IPS-NIHi11 (cell line): ENCODE results near the gene MND1.
"Not testable (repeated sequence)": the region's sequence is repeated elsewhere in the genome, so short reads cannot be mapped to it uniquely, and the experiment has no call there.

ENCODE experiments used
- DNase-seq: peaks from one replicate; pipeline ENCODE4 v3.0.0; 2012; ENCODE audit warnings: mixed read lengths, low spot score

Gene MND1

DNA sequence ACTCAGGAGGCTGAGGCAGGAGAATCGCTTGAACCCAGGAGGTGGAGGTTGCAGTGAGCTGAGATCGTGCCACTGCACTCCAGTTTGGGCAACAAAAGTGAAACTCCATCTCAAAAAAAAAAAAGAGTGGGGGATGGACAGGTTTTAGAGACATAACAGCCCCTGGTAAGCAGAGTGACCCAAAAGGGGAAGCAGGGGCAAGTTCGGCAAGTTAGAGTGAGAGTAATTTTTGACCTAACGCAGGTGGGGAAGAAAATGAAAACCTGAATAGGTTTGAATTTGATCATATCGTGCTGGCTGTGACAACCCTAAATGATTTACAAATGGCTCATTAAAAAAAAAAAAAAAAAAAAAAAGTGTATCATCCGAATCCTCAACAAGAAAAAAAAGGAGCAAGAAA, 96.0 kb downstream of the MND1 start:
- no peak for DNase-seq

DNA sequence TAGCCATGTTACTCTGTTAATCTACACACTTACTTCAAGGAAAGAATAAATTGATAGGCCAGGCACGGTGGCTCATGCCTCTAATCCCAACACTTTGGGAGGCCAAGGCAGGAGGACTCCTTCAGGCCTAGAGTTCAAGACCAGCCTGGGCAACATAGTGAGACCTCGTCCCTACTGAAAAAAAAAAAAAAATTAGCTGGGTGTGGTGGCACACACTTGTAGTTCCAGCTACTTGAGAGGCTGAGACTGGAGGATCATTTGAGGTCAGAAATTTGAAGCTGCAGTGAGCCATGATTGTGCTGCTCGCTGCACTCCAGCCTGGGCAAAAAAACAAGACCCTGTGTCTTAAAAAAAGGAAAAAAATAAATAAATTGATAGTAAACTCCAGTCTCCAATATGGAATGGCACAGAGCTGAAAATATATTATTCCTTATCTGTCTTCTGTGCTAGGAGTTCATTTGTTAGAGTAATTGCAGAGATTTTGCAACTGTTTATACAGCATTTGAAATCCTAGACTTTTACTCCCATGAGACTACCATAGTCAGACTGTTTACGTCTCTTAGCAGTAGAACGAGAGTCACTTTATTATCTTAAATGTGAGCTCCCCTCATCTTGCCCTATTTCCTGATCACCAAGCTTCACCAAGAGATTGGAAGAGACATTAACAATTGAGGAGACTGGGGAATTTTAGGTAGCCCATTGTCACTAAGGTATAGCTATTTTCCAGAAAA, 102.9 kb downstream of the MND1 start:
- DNase-seq: no peak

DNA sequence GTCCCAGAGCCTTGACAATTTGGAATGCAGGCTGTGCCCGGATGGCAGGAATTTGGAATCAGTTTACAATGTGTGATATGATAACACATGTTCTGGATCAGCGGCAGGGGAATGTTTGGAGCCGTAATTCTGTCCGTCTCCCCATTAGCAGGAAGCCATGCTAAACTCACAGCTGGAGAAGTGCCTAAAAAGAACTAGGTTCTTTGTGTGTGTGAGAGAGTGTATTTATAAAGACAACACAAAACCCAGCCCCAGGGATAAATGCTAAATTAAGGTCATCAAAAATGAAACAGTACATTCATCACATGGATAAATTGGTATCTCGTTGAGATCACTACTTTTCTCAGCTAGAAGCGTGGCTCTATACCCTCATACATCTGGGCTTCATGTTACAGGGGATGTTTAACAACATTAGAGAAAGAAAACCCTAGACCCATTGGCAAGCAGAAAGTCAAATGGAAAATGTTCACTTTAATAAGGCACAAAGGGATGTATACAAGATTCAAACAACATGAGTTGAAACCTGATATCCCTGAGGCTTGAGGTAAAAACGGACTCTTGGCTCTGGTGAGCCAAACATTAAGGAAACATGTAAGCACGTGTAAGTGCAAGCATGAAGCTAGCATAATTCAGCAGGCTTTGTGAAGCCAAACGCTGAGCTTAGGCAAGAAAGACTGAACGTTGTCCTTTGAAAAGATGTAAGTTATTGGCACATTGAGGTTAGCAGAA, 103.7 kb downstream of the MND1 start:
- no peak for DNase-seq

DNA sequence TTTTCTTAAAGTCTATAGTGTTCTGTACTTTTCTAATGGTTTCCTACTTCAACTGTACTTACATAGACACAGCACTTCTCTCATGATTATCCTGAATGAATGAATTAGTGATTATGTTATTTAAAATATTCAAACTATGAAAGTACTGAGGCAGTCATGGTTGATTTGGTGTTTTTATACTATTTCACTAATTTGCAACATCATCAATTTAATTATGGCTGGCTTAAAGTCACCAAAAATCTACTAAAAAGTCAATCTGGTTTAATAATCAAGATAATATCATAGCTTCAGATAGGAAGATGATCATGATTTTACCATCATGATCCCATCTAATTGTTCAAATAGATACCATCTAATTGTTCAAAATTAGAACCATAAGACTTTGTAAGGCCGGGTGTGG, 104.8 kb downstream of the MND1 start:
- no peak for DNase-seq

DNA sequence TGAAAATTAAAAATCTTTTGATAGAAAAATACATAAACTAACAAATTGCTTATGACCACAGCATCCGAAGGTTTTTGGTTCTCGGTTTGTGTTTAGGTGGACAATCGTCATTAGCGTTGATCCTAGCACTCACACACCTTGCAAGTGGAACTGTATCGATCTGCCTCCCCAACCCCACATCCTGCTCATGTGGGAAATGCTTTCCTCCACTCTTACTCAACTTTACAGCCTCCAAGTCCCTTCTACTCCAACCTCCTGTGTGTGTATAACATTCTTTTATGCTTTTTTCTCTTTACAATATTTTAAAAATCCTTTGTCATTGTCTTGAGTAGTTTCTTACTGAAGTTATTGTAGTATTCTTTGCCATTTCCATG, 106.0 kb downstream of the MND1 start:
- no peak for DNase-seq

DNA sequence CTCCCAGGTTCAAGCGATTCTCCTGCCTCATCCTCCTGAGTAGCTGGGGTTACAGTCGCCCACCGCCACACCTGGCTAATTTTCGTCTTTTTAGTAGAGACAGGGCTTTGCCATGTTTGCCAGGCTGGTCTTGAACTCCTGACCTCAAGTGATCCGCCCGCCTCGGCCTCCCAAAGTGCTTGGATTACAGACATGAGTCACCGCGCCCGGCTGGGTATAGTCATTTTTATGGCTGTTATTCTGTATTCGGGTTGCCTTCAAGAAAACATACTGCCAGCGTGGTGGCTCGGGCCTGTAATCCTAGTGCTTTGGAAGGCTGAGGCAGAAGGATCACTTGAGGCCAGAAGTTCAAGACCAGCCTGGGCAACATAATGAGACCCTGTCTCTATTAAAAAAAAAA, 106.7 kb downstream of the MND1 start:
- not testable (repeated sequence) for DNase-seq

DNA sequence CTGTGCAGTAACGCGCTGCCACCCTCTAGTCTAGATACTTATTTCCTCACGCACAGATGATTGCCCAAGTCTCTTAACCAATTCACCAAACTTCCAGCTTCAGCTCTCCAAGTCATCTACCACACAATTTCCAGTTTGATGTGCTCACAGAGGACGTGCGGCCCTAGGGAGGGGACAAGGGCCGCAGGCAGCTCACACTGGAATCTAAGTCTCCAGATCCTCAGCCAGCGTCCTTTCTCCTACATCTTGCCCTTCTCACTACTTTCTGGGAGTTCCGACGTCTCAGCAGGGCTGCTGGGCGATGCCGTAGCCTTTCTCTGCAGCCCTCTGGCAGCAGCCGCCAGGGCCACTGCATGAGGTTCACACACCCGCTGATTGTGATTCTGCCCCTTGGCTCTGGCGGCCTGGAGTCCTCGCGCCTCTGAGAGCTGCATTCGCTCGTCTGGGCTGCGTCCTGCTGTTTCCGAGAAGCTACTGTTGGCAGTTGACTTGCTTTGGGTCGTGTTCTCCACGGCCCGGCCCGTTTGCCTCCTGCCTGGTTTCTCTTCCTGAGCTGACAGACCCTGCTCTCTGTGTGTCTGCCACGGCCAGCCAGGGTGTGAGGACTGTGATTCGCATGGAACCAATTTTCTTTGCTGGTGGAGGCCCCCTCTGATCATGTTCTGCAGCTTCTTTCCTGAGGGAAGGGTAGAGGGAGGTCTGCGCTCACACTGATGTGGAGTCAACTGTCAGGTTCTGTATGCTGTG, 107.6 kb downstream of the MND1 start:
- peak; percentile 34 for DNase-seq

DNA sequence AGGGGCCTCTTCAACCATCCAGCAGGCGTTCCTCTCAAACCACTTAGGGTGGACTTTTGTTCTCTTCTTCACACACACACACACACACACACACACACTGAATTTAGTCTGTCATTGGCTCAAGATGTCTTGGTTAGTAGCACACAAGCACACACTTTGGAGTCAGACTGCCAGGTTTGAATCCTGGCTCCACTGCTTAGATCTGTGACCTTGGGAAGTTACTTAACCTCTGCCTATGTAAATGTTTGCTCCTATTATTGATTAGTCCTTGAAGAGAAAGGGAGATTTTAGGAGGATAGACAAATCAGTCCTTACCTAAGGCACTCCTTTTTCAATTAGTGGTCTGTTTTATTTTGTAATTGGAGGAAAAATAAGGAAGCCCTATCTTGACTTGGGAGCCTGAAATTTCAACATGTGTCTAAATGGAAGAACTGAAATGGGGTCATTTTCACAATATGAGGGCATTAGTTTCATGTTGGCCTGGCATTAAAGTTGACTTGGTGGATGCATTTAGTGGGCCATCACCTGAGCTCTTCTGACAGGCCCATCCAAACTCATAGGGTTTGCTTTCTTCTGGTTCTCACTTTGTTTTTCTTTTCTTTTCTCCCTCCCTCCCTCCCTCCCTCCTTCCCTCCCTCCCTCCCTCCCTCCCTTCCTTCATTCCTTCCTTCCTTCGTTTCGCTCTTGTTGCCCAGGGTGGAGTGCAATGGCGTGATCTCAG, 108.3 kb downstream of the MND1 start:
- DNase-seq: no peak

DNA sequence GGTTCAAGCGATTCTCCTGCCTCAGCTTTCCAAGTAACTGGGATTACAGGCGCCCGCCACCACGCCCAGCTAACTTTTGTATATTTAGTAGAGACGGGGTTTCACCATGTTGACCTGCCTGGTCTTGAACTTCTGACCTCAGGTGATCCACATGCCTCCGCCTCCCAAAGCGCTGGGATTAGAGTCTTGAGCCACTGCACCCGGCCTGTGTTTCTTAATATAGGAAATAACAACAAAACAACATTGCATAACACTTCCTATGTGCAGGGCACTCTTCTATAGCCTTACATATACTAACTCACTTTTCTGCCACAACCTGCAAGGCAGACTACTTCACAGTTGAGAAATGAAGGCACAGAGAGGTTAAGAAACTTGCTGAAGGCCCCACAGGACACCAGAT, 108.9 kb downstream of the MND1 start:
- DNase-seq: no peak

DNA sequence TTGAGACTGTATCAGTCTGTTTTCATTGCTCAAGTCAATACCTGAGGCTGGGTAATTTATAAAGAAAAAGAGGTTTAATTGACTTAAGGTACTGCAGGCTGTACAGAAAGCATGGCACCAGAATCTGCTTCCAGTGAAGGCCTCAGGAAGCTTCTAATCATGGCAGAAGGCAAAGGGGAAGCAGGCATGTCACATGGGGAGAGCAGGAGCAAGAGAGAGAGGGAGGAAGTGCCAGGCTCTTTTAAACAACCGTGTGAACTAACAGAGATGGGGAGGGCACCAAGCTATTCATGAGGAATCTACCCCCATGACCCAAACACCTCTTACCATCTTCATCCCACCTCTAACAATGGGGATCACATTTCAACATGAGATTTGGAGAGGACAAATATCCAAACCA, 114.5 kb downstream of the MND1 start:
- DNase-seq: no peak

DNA sequence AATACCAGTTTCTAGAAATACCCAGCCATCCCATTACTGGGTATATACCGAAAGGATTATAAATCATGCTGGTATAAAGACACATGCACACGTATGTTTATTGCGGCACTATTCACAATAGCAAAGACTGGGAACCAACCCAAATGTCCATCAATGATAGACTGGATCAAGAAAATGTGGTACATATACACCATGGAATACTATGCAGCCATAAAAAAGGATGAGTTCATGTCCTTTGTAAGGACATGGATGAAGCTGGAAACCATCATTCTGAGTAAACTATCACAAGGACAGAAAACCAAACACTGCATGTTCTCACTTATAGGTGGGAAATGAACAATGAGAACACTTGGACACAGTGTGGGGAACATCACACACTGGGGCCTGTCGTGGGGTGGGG, 117.1 kb downstream of the MND1 start:
- DNase-seq: not testable (repeated sequence)

DNA sequence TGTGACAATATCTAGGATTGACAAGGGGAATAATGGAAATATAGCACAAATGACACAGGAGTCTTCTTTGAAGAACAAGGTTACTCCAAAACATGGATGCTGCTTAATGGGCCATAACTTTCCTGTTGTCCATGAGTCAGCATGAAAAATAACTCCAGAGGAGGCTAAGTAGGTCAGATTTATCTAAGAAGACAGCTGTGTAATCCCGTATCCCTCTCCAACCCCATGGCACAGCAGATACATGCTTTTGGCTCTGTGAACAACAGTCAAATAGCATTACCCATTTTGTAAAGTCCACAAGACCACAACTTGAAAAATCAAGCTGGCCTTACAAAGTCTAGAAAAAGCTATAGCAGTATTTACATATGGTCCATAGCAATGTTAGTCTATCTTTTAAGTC, 119.6 kb downstream of the MND1 start:
- no peak for DNase-seq
